Activated CD4-positive, alpha-beta T cell treated with anti-CD3 and anti-CD28 coated beads, Interleukin-2, amount 50 U/mL, for 1 hour (primary cell): ENCODE results near the gene LIMK1.

Source experiments
- DNase-seq: peaks from one replicate; pipeline ENCODE4 v3.0.0-alpha.2; 2020

LIMK1 gene

DNA sequence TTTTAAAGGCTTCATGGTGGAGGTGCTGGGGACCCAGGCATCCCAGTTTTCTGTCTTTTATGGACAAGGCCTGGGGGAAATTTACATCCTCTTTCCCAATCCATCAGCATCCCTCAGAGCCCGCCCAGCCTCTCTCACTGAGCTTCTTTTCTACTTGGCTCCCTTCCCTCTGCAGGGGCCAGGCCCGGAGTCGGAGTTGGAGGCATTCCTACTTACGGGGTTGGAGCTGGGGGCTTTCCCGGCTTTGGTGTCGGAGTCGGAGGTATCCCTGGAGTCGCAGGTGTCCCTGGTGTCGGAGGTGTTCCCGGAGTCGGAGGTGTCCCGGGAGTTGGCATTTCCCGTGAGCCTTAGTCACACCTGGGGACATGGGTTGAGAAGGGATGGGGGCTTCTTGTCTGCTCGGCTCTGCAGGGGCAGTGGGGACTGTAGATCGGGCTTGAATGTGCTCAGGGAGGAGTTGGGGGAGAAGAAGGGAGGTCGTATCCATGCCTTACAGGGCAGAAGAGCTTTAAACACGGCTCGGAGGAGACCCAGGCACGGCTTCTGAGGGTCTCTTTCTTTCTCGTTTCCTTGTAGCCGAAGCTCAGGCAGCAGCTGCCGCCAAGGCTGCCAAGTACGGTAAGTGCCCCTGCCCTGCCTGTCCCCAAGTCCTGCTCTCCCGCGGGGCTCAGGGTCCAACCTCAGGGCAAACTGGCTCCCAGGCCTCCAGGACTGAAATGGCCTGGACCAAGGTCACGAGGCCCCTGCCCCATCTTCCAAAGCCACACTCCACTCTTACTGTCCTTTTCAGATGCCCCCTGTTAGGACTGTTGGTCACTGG, 27.3 kb upstream of the LIMK1 start:
- DNase-seq, result no peak

DNA sequence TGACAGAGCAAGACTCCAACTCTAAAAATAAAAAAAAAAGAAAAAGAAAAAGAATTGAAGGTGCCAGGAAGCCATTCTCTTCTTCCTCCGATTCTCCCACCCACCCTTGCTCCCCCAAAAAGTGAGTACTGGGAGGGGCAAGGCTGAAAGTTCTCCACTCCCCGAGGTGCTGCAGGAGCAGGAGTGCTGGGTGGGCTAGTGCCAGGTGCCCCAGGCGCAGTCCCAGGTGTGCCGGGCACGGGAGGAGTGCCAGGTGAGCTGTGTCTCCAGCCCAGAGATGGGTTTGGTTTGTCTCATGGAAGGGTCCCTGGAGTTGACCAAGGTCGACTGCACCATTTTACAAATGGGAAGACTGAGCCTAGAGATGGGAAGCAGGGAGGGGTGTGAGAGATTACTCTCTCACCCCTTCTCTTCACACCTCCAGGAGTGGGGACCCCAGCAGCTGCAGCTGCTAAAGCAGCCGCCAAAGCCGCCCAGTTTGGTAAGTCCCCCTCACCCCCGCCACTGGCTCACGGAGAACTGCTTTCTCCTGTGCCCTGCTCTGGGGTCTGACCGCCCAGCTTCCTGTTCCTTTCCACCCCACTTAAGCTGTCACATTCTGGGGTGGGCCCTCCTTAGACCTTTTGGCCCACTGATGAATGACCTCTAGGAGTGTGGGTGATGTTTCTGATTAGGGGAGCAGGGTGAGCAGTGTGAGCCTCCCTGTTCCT, 26.2 kb upstream of the LIMK1 start:
- no peak for DNase-seq

DNA sequence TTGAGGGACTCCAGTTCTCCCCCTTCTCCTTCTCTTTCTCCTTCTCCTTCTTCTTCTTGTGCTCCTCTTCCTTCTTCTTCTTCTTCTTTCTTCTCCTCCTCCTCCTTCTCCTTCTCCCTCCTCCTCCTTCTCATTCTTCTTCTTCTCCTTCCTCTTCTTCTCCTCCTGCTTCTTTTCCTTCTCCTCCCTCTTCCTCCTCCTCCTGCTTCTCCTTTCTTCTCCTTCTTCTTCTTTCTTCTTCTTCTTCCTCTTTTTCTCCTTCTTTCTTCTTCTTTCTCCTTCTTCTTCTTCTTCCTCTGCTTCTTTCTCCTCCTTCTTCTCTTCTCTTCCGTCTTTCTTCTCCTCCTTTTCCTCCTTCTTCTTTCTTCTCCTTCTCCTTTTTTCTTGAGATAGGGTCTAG, 25.6 kb upstream of the LIMK1 start:
- DNase-seq, result no peak

DNA sequence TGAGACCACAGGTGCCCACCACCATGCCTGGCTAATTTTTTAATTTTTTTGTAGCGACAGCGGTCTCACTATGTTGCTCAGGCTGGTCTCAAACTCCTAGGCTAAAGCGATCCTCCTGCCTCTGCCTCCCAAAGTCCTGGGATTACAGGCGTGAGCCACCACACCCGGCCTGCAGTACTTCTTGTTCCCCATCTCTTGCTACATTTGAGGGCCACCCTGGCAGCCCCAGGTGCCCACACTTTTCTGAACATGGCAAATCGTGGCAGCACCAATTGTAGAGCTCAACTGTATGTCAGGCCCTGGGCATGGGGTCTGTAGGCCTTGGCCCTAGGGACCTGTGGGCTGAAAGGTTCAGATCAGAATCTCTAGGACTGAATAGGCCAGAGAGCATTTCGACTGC, 25.1 kb upstream of the LIMK1 start:
- no peak for DNase-seq

DNA sequence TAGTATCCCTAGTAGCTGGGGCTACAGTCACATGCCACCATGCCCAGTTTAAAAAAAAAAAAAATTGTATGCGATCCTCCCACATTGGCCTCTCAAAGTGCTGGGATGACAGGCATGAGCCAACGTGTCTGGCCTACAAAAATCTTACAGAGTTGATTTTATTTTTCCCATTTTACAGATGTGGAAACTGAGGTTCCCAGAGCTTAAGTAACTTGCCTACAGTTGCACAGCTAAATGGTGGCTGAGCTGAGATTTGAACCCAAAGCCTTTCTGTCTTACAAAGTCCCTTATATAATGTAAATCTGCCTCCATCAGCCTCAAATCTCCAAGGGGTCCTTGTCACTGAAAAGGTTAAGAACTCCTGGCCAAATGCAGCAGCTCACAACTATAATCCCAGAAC, 24.6 kb upstream of the LIMK1 start:
- DNase-seq, result no peak

DNA sequence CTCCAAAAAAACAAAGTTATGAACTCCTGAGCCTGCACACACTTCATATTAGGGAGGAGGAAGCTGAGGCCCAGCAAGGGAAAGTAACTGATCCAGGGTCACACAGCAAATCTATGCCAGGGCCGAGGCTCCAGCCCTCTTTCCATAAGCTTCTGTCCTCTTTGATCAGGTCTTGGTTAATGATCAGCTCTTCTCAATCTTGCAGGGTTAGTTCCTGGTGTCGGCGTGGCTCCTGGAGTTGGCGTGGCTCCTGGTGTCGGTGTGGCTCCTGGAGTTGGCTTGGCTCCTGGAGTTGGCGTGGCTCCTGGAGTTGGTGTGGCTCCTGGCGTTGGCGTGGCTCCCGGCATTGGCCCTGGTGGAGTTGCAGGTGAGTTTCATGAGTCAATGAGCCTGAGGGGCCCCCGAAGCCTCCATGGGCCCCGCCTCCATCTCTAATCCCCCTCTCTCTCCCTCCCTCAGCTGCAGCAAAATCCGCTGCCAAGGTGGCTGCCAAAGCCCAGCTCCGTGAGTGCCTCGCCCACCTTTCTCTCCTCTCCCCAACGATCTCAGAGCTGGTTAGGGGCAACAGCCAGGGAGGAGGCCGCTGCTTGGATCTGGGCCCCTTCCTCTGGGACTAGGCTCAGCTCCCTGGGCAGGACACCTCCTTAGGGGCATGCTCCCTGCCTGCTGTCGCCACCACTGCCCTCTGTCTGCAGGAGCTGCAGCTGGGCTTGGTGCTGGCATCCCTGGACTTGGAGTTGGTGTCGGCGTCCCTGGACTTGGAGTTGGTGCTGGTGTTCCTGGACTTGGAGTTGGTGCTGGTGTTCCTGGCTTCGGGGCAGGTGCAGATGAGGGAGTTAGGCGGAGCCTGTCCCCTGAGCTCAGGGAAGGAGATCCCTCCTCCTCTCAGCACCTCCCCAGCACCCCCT, 23.7 kb upstream of the LIMK1 start:
- no peak for DNase-seq

DNA sequence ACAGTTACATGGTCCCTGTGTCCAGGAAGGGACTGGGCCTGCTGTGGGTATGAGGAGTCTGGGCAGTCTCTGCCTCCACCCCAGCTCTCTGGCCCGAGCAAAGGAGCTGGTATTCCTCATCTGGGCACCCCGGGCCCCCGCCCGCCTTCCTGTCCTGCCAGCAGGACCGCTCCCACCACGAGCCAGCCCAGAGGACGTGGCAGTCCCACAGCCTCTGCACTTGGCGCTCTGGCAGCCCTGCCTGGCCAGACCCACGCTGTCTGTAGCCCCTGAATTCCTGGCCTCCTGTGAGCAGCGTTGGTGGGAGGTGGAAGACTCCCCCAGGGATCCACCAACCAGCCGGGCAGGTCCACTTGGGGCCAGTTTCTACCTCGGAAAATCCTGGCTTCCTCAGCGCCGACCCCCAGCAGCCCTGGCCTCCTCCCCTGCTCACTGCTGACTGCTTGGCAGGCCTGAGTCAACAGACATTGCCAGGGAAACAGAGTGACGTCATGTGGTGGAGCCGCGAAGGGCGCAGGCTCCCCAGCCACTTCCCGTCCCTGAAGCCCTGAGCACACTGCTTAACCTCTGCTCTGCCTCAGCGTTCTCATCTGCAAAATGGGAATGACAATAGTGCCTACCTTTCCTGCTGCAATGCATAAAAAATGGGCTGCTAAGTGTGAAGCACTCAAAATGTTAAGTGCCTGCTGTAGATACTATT, 21.6 kb upstream of the LIMK1 start:
- DNase-seq, result peak; percentile 60

DNA sequence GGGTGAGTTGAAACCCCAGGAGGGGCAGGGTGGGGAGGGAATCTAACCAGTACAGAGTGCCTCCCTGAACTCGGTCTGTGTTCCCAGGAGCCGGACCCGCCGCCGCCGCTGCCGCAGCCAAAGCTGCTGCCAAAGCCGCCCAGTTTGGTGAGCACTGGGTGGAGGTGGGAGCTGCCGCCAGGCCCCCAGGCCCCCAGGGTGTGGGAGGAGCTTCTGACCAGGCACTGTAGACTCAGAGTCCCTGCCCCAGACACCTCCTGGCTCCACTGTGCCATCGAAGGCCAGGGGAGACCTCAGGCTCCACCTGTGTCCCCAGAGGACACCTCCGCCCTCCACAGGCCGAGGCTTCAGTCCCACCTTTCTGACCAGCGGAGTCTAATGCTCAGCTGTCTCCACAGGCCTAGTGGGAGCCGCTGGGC, 20.4 kb upstream of the LIMK1 start:
- no peak for DNase-seq

DNA sequence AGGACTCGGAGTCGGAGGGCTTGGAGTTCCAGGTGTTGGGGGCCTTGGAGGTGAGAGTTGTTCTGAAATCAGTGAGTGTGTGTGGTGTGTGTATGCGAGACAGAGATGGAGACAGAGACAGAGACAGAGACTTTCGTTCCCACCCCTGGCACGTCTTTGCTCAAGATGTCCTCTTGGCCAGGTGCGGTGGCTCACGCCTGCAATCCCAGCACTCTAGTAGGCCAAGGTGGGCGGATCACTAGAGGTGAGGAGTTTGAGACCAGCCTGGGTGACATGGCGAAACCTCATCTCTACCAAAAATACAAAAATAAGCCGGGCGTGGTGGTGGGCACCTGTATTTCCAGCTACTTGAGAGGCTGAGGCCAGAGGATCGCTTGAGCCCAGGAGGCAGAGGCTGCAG, 20.0 kb upstream of the LIMK1 start:
- DNase-seq, result no peak

DNA sequence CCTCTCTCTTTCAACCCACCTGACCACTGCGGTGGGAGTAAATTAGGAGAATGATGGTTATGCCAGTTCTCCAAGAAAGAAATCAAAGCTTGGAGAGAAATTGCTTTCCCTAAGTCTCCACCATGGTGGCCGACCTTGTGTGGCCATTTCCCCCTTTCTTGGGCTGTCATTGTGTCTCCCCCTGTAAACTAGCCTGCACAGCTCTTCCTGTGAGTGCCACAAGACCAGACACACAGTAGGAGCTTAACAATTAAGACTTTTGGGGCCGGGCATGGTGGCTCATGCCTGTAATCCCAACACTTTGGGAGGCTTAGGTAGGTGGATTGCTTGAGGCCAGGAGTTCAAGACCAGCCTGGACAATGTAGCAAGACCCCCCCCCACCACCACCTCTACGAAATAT, 18.9 kb upstream of the LIMK1 start:
- no peak for DNase-seq

DNA sequence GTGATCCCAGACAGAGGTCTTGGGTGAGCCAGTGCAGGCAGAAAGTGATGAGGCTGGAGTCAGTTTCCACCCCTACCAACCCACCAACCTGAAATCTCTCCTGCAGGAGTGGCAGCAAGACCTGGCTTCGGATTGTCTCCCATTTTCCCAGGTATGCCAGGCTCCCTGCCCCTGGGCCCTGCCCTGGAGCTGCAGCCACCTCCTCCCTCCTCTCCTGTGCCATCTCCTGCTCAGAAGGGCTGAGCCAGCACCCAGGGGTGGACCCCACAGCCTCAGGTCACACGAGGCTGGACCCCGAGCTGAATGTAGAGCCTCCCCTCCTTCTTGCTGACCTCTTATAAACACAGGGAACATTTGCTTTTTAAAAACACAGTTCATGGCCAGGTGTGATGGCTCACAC, 17.0 kb upstream of the LIMK1 start:
- DNase-seq, result no peak

DNA sequence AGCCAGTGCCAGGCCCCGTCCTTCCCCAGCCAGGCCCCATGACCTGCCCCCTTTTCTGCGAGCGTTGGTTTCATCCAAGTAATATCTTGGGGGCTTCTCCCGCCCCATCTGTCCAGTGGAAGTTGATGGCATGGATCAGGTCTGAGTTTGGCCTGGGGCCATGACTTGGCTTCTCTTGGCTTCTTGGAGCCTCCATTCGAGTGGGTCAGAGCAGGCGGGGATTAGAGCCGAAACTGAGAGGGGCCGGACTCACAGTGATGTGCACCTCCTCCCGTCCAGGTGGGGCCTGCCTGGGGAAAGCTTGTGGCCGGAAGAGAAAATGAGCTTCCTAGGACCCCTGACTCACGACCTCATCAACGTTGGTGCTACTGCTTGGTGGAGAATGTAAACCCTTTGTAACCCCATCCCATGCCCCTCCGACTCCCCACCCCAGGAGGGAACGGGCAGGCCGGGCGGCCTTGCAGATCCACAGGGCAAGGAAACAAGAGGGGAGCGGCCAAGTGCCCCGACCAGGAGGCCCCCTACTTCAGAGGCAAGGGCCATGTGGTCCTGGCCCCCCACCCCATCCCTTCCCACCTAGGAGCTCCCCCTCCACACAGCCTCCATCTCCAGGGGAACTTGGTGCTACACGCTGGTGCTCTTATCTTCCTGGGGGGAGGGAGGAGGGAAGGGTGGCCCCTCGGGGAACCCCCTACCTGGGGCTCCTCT, 15.1 kb upstream of the LIMK1 start:
- DNase-seq, result no peak

DNA sequence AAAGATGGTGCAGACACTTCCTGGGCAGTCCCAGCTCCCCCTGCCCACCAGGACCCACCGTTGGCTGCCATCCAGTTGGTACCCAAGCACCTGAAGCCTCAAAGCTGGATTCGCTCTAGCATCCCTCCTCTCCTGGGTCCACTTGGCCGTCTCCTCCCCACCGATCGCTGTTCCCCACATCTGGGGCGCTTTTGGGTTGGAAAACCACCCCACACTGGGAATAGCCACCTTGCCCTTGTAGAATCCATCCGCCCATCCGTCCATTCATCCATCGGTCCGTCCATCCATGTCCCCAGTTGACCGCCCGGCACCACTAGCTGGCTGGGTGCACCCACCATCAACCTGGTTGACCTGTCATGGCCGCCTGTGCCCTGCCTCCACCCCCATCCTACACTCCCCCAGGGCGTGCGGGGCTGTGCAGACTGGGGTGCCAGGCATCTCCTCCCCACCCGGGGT, 14.5 kb upstream of the LIMK1 start:
- no peak for DNase-seq

DNA sequence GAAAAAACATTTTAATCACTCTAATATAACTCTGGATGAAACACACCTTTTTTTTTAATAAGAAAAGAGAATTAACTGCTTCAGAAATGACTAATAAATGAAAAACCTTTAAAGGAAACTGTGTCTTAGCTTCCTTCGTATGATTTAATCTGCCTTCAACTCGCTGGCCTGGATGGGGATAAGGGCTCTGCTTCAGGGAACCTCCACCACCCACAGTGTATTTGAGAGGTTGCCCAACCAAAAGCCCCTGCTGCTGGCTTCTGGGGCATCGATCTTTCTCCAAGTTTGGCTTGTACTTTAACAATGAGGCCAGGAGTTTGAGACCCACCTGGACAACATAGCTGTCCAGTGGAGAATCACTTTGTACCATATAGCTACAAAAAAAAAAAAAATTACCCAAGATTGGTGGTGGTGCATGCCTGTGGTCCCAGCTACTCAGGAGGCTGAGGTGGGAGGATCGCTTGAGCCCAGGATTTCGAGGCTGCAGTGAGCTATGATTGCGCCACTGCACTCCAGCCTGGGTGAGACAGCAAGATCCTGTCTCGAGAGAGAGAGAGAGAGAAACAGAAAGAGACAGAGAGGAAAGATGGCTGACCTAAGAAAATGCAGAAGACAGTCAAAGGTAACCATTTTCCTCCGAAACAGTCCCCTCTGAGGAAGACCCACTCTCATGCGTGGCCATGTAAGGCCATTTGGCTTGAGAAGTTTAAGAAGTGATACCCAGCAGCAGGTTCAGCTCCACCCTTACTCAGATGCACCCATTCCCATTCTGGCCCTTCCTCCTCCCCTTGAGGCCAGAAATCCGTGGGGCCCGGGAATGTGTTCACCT, 13.6 kb upstream of the LIMK1 start:
- DNase-seq, result no peak

DNA sequence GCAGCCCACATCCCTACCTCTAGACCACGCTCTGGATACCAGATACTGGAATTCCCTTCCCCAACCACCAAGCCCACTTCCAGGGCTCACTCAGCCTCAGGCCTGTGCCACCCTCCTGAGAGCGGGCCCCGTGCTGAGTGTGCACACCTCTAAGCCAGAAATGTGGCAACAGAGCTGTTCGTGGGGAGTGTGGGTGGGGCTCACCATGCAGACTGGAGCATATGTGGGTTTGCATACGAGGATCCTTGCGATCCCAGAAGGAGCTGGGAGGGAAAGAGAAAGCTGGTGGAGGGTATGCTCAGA, 13.0 kb upstream of the LIMK1 start:
- no peak for DNase-seq

DNA sequence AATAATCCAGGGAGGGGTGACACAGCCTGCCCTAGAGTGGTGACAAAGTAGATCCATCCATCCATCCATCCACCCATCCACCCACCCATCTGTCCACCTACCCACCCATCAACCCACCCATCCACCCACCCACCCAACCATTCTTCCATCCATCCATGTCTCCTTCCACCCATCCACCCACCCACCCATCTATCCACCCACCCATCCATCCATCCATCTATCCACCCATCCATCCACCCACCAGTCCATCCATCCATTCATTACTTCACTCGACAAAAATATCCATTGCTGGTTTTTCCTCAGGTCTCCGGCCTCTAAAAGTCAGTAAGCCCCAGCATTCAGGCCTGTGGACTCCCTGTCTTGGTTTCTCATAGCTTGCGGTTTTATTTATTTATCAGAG, 12.5 kb upstream of the LIMK1 start:
- DNase-seq, result no peak

DNA sequence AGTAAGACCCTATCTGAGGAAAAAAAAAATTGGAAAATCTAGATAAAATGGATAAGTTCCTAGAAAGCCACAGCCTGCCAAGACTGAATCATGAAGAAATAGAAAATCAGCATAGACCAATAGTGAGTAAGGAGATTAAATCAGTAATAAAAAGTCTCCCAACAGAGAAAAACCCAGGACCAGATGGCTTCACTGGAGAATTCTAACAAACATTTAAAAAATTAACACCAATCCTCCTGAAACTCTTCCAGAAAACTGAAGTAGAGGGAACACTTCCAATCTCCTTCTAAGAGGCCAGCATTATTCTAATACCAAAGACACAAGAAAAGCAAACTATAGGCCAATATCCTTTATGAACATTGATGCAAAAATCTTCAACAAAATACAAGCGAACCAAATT, 8.8 kb upstream of the LIMK1 start:
- DNase-seq, result no peak

DNA sequence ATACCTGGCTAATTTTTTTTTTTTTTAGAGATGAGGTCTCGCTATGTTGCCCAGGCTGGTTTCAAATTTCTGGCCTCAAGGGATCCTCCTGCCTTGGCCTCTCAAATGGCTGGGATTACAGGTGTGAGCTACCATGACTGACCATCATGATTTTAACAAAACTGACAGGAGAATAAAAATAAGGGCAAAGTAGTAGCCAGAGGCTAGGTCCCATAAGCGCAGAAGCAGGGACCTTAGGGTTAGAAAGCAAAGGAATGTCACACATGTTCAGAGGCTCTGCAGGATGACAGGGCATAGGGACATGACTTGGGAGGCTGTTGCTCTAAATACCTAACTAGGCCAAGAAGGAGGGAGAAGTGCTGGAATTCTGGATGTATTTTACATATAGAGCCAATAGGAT, 5.1 kb upstream of the LIMK1 start:
- DNase-seq, result no peak

DNA sequence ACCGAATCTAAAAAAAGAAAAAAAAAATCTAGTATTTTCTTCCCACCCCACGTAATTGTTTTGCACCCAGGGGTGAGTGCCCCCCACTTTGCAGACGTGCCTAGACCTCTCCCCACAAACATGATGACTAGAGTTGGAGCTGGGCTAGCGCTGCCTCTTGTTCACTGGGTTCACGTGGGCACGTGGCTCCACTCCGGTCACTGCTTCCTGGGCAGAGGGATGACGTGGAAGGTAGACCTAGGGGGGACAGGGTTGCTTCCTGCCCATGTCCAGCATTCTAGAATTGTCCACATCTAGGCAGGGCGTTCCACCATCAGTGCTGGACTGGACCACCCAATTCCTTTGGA, 861 bp upstream of the LIMK1 start:
- no peak for DNase-seq

DNA sequence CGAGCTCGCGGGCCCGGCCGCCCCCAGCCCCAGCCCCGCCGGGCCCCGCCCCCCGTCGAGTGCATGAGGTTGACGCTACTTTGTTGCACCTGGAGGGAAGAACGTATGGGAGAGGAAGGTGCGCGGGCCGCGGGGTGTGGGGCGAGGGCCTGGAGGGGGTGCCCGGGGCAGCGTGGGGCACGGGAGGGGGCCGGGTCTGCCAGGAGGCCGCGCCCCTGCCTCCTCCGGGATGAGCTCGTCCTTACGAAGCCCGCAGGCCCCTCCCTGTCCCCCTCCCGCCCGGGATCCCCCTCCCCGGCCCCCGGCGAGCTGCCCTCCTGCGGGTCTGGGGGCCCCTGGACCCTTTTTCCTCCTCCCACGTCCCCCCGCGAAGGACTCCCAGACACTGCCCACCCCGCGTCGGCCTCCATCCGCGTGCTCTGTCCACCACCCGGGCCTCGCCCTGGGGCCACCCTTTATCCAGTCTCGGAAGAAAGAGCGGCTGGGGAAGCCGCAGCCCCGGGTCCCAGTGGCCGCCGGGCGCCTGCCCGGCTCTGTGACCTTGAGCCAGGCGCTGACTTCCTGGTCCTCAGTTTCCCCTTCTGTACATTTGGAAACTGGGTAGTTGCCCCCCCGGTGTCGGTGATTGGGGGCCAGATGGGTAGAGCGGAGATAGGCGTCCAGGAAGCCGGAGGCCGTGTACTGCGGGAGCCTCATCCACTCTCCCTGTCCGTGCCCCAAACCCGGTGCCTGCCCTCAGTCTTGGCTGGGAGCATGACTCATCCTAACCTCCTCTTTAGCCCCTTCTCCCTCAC, 521 bp downstream of the LIMK1 start:
- no peak for DNase-seq
